ENCODE results near the gene UCN2. TPM values are rescaled to one million over a fixed set of nuclear protein-coding genes. Genes with fewer than 3 reads are reported as not detected.
A peak's percentile ranks its signal among the peaks of the same experiment; 100 is the strongest.

UCN2 gene
- total and polyA plus RNA-seq, 9 of the 15 experiments (the other 6 are each of a cell fraction or from before 2014, with no cell fraction given), result 0.08 to 0.11 TPM; not detected in 7

GRCh38 chr3:48555231-48555948 lies 8.2 kb downstream of the UCN2 start (continued):
- no peak for TF ChIP-seq SIN3A (IDR thresholded peaks at IDR 0.05; ENCODE audit: borderline replicate concordance in 2 of 2, control insufficient read depth in 1 of 2, low read depth in 2 of 2, low read length in 2 of 2)
- TF ChIP-seq ZNF444 (CRISPR knock-in tag; IDR thresholded peaks at IDR 0.05), result no peak
- TF ChIP-seq GABPB2 (CRISPR knock-in tag; conservative IDR thresholded peaks at IDR 0.05), result no peak
- no peak for TF ChIP-seq ATF1 (CRISPR knock-in tag; IDR thresholded peaks at IDR 0.05)
- no peak for TF ChIP-seq ATF1 (tag; IDR thresholded peaks at IDR 0.05)
- no peak for TF ChIP-seq EZH2 (IDR thresholded peaks at IDR 0.05; ENCODE audit: borderline replicate concordance, low read depth, low read length)
- TF ChIP-seq E2F3 (CRISPR knock-in tag; IDR thresholded peaks at IDR 0.05), result no peak
- TF ChIP-seq, protein P1, sequence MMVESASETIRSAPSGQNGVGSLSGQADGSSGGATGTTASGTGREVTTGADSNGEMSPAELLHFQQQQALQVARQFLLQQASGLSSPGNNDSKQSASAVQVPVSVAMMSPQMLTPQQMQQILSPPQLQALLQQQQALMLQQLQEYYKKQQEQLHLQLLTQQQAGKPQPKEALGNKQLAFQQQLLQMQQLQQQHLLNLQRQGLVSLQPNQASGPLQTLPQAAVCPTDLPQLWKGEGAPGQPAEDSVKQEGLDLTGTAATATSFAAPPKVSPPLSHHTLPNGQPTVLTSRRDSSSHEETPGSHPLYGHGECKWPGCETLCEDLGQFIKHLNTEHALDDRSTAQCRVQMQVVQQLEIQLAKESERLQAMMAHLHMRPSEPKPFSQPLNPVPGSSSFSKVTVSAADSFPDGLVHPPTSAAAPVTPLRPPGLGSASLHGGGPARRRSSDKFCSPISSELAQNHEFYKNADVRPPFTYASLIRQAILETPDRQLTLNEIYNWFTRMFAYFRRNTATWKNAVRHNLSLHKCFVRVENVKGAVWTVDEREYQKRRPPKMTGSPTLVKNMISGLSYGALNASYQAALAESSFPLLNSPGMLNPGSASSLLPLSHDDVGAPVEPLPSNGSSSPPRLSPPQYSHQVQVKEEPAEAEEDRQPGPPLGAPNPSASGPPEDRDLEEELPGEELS (CRISPR knock-in tag; IDR thresholded peaks at IDR 0.05; ENCODE audit: borderline replicate concordance), result no peak
- no peak for TF ChIP-seq ZNF431 (CRISPR knock-in tag; IDR thresholded peaks at IDR 0.05)
- no peak for TF ChIP-seq TSC22D4 (tag; IDR thresholded peaks at IDR 0.05)
- no peak for TF ChIP-seq PHB2 (IDR thresholded peaks at IDR 0.05; ENCODE audit: low read depth)
- no peak for TF ChIP-seq DIDO1 (tag; IDR thresholded peaks at IDR 0.05; ENCODE audit: low read depth)
- no peak for TF ChIP-seq RBM39 (optimal IDR thresholded peaks at IDR 0.05; ENCODE audit: low read depth, low read length)
- TF ChIP-seq ZNF311 (CRISPR knock-in tag; IDR thresholded peaks at IDR 0.05), result no peak
- TF ChIP-seq NKRF (IDR thresholded peaks at IDR 0.05; ENCODE audit: borderline replicate concordance), result no peak
- TF ChIP-seq CREBBP (IDR thresholded peaks at IDR 0.05; ENCODE audit: low read depth, low read length), result no peak
- no peak for TF ChIP-seq SNIP1 (IDR thresholded peaks at IDR 0.05; ENCODE audit: low read depth)
- TF ChIP-seq ZFP1 (CRISPR knock-in tag; IDR thresholded peaks at IDR 0.05), result no peak
- TF ChIP-seq CC2D1A (IDR thresholded peaks at IDR 0.05), result no peak
- TF ChIP-seq MEF2A (IDR thresholded peaks at IDR 0.05; ENCODE audit: control insufficient read depth, low read depth, low read length), result 0 out of 2 replicates have a peak, but pooled peaks have one; percentile 56
- no peak for TF ChIP-seq BRD4 (IDR thresholded peaks at IDR 0.05)
- TF ChIP-seq SMARCE1 (IDR thresholded peaks at IDR 0.05), result peak; percentile 12; the same call in 1 of the 2 replicates
- TF ChIP-seq SRSF7 (optimal IDR thresholded peaks at IDR 0.05; ENCODE audit: low read depth, low read length), result no peak
- TF ChIP-seq, protein P2, sequence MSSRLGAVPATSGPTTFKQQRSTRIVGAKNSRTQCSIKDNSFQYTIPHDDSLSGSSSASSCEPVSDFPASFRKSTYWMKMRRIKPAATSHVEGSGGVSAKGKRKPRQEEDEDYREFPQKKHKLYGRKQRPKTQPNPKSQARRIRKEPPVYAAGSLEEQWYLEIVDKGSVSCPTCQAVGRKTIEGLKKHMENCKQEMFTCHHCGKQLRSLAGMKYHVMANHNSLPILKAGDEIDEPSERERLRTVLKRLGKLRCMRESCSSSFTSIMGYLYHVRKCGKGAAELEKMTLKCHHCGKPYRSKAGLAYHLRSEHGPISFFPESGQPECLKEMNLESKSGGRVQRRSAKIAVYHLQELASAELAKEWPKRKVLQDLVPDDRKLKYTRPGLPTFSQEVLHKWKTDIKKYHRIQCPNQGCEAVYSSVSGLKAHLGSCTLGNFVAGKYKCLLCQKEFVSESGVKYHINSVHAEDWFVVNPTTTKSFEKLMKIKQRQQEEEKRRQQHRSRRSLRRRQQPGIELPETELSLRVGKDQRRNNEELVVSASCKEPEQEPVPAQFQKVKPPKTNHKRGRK (tag; IDR thresholded peaks at IDR 0.05), result no peak

All from K562 (cell line).